T-cell (primary cell): ENCODE data around the gene PITX3. TPM values are rescaled to one million over a fixed set of nuclear protein-coding genes. Genes with fewer than 3 reads are reported as not detected.

Source experiments
- ATAC-seq, 4 experiments: fragments of 200-7000 bp in 3 of 4; fragments of 150-1000 bp in 1 of 4; cut with Tn5 transposase; replicated peaks in 1 of 4; 1 replicate in 3 of 4; 2 replicates in 1 of 4; pipeline ENCODE4 v1.10.0; 2021; ENCODE audit warnings: moderate library complexity in 3 of 4, mild to moderate bottlenecking in 2 of 4, moderate number of reproducible peaks in 1 of 4
- CTCF ChIA-PET, 2 donors: fragments of 300-600 bp; sonication (Branson Sonifier 250); formaldehyde crosslinking; loops; one replicate each; lab custom pipeline; 2022; ENCODE audit warnings: antibody characterized with exemption in 2 of 2; lab: Charles Lee
- POLR2A ChIA-PET, 2 donors: fragments of 300-600 bp; sonication (Branson Sonifier 250); formaldehyde crosslinking; loops; one replicate each; lab custom pipeline; 2022; ENCODE audit warnings: antibody characterized with exemption in 2 of 2; lab: Charles Lee
- DNase-seq, 35 experiments: peaks; one replicate each; pipeline versions ENCODE4 v3.0.0 to v3.0.0-alpha.2; 2013 to 2023
- H3K27ac ChIP-seq: one replicate; pipeline ENCODE4 v1.5.1; 2013; ENCODE audit warnings: low read length
- H3K27me3 ChIP-seq, 2 experiments: replicated peaks in 1 of 2; 1 replicate in 1 of 2; 2 replicates in 1 of 2; pipeline versions ENCODE4 v1.6.1 to v1.7.0; 2013; ENCODE audit warnings: low read length in 1 of 2, mixed read lengths in 1 of 2; ENCODE audit not compliant: control insufficient read depth in 2 of 2, insufficient read depth in 2 of 2; ENCODE audit errors: extremely low read depth in 1 of 2
- H3K36me3 ChIP-seq, 2 donors: 1 replicate in 1 of 2; 2 replicates in 1 of 2; pipeline versions ENCODE4 v1.6.1 to v1.7.0; 2013; ENCODE audit warnings: low read length in 1 of 2; ENCODE audit not compliant: control insufficient read depth in 2 of 2, insufficient read depth in 1 of 2; ENCODE audit errors: extremely low read depth in 1 of 2
- H3K4me1 ChIP-seq, 2 experiments: 1 replicate in 1 of 2; 2 replicates in 1 of 2; pipeline versions ENCODE4 v1.6.1 to v1.7.0; 2013; ENCODE audit warnings: low read length in 2 of 2, mixed read lengths in 1 of 2; ENCODE audit not compliant: insufficient read depth in 2 of 2, control insufficient read depth in 1 of 2; ENCODE audit errors: extremely low read depth in 1 of 2
- H3K4me3 ChIP-seq, 2 donors: 1 replicate in 1 of 2; 2 replicates in 1 of 2; pipeline versions ENCODE4 v1.5.1 to v1.7.0; 2013; ENCODE audit warnings: mild to moderate bottlenecking in 2 of 2, low read length in 1 of 2, moderate library complexity in 1 of 2; ENCODE audit not compliant: control insufficient read depth in 1 of 2; ENCODE audit errors: extremely low read depth in 1 of 2
- H3K9me3 ChIP-seq: 2 replicates; pipeline ENCODE4 v1.7.0; 2013
- H3K27ac Mint-ChIP-seq, 2 donors: one replicate each; pipeline ENCODE4 v1.8.0; 2020 to 2021; ENCODE audit warnings: mild to moderate bottlenecking in 2 of 2, mixed read lengths in 2 of 2
- H3K27me3 Mint-ChIP-seq, 2 donors: one replicate each; pipeline ENCODE4 v1.8.0; 2021 to 2022; ENCODE audit warnings: mixed read lengths in 2 of 2
- H3K36me3 Mint-ChIP-seq: one replicate; pipeline ENCODE4 v1.8.0; 2021; ENCODE audit warnings: mixed read lengths
- H3K4me1 Mint-ChIP-seq, 3 donors: one replicate each; pipeline ENCODE4 v1.8.0; 2020 to 2022; ENCODE audit warnings: mixed read lengths in 3 of 3, mild to moderate bottlenecking in 1 of 3
- H3K4me3 Mint-ChIP-seq, 3 donors: one replicate each; pipeline ENCODE4 v1.8.0; 2020 to 2022; ENCODE audit warnings: mild to moderate bottlenecking in 3 of 3, mixed read lengths in 3 of 3, moderate library complexity in 3 of 3
- H3K9me3 Mint-ChIP-seq, 3 donors: one replicate each; pipeline ENCODE4 v1.8.0; 2020 to 2022; ENCODE audit warnings: mixed read lengths in 3 of 3
- WGBS: methylation state at CpG from one replicate; pipeline ENCODE4 v1.1.5; 2013; ENCODE audit warnings: missing lambda C conversion rate; ENCODE audit not compliant: insufficient coverage; 5-methylcytosine and 5-hydroxymethylcytosine counted together
- total RNA-seq, 35 experiments: library from RNA in 6 of 35; stranded (reverse) in 6 of 35; fragments of 120-200 nt in 1 of 35; gene quantifications; one replicate each; pipeline versions ENCODE4 v1.2.1 to v1.2.4 and lab custom pipeline; 2013 to 2026

The PITX3 gene
- total RNA-seq, 5 donors from 2014 or later (not counting 1 experiment from before 2014, with no cell fraction given) = not detected

GRCh38 chr10:102243309-102243708 lies 2.0 kb upstream of the PITX3 start:
- Mint-ChIP-seq H3K4me3 (peak overlapping the region in 2 of 3 donors; percentile 18 to 49), H3K9me3 (no peaks in the 10 kb centered on the region), H3K27me3 (peaks cover 17 to 27% of the 10 kb centered on the region in 2 donors), H3K36me3 (peaks cover 5% of the 10 kb centered on the region), H3K27ac (no peak overlapping the region), H3K4me1 (peaks cover 47 to 55% (median 54%) of the 10 kb centered on the region in 3 donors)
- POLR2A ChIA-PET = no interaction called here
- Histone ChIP-seq H3K4me3 (no peak overlapping the region), H3K4me1 (peaks cover 28 to 42% of the 10 kb centered on the region in 2 experiments), H3K36me3 (no peaks in the 10 kb centered on the region), H3K27ac (no peak overlapping the region), H3K27me3 (peaks cover 7 to 36% of the 10 kb centered on the region in 2 experiments), H3K9me3 (no peaks in the 10 kb centered on the region)
- no peak for ATAC-seq
- DNase-seq = no peak
- CTCF ChIA-PET = no interaction called here
- WGBS = 100% methylated on average over 1 of the region's 2 CpGs

- no peak for DNase-seq
- H3K4me1 ChIP-seq = peaks cover 21 to 38% of the 10 kb centered on the region in 2 experiments
- peaks cover 8 to 38% of the 10 kb centered on the region in 2 experiments for H3K27me3 ChIP-seq
- H3K27ac Mint-ChIP-seq = peak overlapping the region in 1 of 2 donors; percentile 65
- H3K36me3 ChIP-seq = no peaks in the 10 kb centered on the region
- ChIA-PET POLR2A (no interaction called here), CTCF (interaction anchor here in 1 of 2 donors (0.7 to 1.3 kb wide), 2 partner anchors 12 to 157 kb away, joined by 3 read pairs; no protein-coding TSS in a partner anchor)
- H3K4me3 ChIP-seq = peak overlapping the region; percentile 44 to 81
- no peak for ATAC-seq
- H3K27me3 Mint-ChIP-seq = peaks cover 17 to 27% of the 10 kb centered on the region in 2 donors
- no peaks in the 10 kb centered on the region for H3K9me3 Mint-ChIP-seq
- peak overlapping the region; percentile 68 to 83 (median 79) for H3K4me3 Mint-ChIP-seq
- WGBS = 56% methylated on average over 5 of the region's 7 CpGs
- no peaks in the 10 kb centered on the region for H3K36me3 Mint-ChIP-seq
- peaks cover 35 to 43% (median 42%) of the 10 kb centered on the region in 3 donors for H3K4me1 Mint-ChIP-seq
- no peak overlapping the region for H3K27ac ChIP-seq
- H3K9me3 ChIP-seq = no peaks in the 10 kb centered on the region
These were observed 790 bp upstream of the PITX3 start for GRCh38 chr10:102242118-102242485.

- Mint-ChIP-seq H3K4me1 (peaks cover 25 to 32% (median 32%) of the 10 kb centered on the region in 3 donors), H3K4me3 (peak overlapping the region; percentile 52 to 83 (median 55)), H3K27me3 (peaks cover 18 to 31% of the 10 kb centered on the region in 2 donors), H3K9me3 (no peaks in the 10 kb centered on the region), H3K27ac (no peak overlapping the region), H3K36me3 (no peaks in the 10 kb centered on the region)
- CTCF ChIA-PET = interaction anchor here in 1 of 2 donors (0.9 to 1.3 kb wide), 2 partner anchors 158 to 472 kb away, joined by 3 to 5 read pairs; no protein-coding TSS in a partner anchor
- no peak overlapping the region for H3K27ac ChIP-seq
- peak overlapping the region; percentile 44 to 81 for H3K4me3 ChIP-seq
- H3K36me3 ChIP-seq = no peaks in the 10 kb centered on the region
- H3K9me3 ChIP-seq = no peaks in the 10 kb centered on the region
- H3K27me3 ChIP-seq = peaks cover 12 to 41% of the 10 kb centered on the region in 2 experiments
- 8% methylated on average over 20 of the region's 20 CpGs for WGBS
- DNase-seq (peak in 2 of 35 experiments; percentile 11 to 27), ATAC-seq (no peak)
- POLR2A ChIA-PET = interaction anchor here in 1 of 2 donors (0.5 kb wide), 1 partner anchor 73 kb away, joined by 3 read pairs; no protein-coding TSS in a partner anchor
- H3K4me1 ChIP-seq = peaks cover 11 to 29% of the 10 kb centered on the region in 2 experiments
These were observed 274 bp downstream of the PITX3 start for GRCh38 chr10:102241032-102241443.

GRCh38 chr10:102240467-102241031 lies 763 bp downstream of the PITX3 start:
- peaks cover 9 to 28% of the 10 kb centered on the region in 2 experiments for H3K4me1 ChIP-seq
- 46% methylated on average over 32 of the region's 39 CpGs for WGBS
- no peak for ATAC-seq
- no peaks in the 10 kb centered on the region for H3K36me3 ChIP-seq
- H3K27me3 ChIP-seq = peaks cover 12 to 43% of the 10 kb centered on the region in 2 experiments
- no peak for DNase-seq
- H3K27ac Mint-ChIP-seq = no peak overlapping the region
- no peaks in the 10 kb centered on the region for H3K9me3 ChIP-seq
- CTCF ChIA-PET = interaction anchor here in 1 of 2 donors (1.3 kb wide), 1 partner anchor 158 kb away, joined by 3 read pairs; no protein-coding TSS in a partner anchor
- no peak overlapping the region for H3K27ac ChIP-seq
- peaks cover 23 to 30% (median 29%) of the 10 kb centered on the region in 3 donors for H3K4me1 Mint-ChIP-seq
- H3K4me3 Mint-ChIP-seq = peak overlapping the region; percentile 23 to 55 (median 52)
- H3K4me3 ChIP-seq = no peak overlapping the region
- no peaks in the 10 kb centered on the region for H3K9me3 Mint-ChIP-seq
- POLR2A ChIA-PET = interaction anchor here in 1 of 2 donors (0.5 to 0.6 kb wide), 2 partner anchors 73 to 157 kb away, joined by 3 to 4 read pairs; no protein-coding TSS in a partner anchor
- no peaks in the 10 kb centered on the region for H3K36me3 Mint-ChIP-seq
- peaks cover 23 to 35% of the 10 kb centered on the region in 2 donors for H3K27me3 Mint-ChIP-seq

DNA sequence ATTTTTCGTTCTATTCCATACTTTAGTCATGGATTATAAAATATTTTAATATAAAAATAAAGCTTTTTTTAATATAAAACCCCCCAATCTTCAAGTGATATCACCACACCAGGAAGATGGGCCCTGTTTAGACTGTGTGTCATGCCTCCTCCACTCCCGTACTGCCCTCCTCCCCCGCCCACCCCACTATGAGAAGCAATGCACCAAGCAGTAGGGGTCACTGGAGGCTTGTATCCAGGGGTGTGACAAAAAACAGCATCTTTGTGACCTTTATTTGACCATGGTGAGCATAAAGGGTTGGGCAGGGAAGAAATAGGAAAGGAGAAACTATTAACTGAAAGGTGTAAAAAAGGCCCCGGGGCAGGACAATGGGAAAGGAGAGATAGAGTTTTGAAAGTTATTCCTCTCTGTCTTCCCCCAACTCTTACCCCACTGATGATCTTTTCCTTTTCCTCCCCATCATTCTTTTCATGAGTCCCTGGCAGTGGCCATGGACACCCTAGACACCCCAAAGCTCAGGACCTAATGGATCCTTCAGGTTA lies 3.5 kb downstream of the PITX3 start:
- H3K36me3 ChIP-seq = no peaks in the 10 kb centered on the region
- H3K9me3 ChIP-seq = no peaks in the 10 kb centered on the region
- Mint-ChIP-seq H3K27me3 (peaks cover 28 to 41% of the 10 kb centered on the region in 2 donors), H3K36me3 (no peaks in the 10 kb centered on the region), H3K27ac (no peak overlapping the region), H3K9me3 (no peaks in the 10 kb centered on the region), H3K4me3 (no peak overlapping the region), H3K4me1 (peaks cover 16 to 20% (median 18%) of the 10 kb centered on the region in 3 donors)
- CTCF ChIA-PET = interaction anchor here (0.6 to 1.2 kb wide), 2 partner anchors 15 to 71 kb away, joined by 3 read pairs; no protein-coding TSS in a partner anchor
- no CpG with 5 or more reads among the region's 4 CpGs for WGBS
- no peak overlapping the region for H3K27ac ChIP-seq
- ATAC-seq = no peak
- H3K4me3 ChIP-seq = no peak overlapping the region
- DNase-seq = no peak
- peaks cover 9 to 21% of the 10 kb centered on the region in 2 experiments for H3K4me1 ChIP-seq
- peaks cover 13 to 50% of the 10 kb centered on the region in 2 experiments for H3K27me3 ChIP-seq
- POLR2A ChIA-PET = interaction anchor here (0.6 kb wide), 2 partner anchors 10 to 441 kb away, joined by 3 to 5 read pairs; no protein-coding TSS in a partner anchor

DNA sequence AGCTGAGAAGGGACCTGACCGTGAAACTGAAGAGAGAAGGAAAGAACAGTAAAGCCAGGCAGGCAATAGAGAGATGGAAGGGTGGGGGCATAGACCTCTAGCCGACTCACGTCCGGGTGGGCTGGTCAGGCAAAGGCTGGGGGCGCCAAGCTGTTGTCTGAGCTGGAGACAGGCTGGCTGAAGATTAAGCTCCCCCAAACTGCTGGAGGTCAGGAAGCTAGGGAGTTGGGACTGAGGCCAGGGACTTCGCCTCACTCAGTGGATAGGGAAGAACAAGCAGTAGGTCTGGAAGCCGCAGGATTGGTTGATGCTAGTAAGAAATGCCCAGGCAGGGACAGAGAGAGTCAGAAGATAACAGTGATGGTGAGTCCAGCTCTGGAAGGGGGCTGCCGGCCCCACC lies 5.3 kb downstream of the PITX3 start:
- Histone ChIP-seq H3K27me3 (peaks cover 13 to 50% of the 10 kb centered on the region in 2 experiments), H3K4me3 (no peak overlapping the region), H3K4me1 (peaks cover 3 to 18% of the 10 kb centered on the region in 2 experiments), H3K27ac (no peak overlapping the region), H3K9me3 (no peaks in the 10 kb centered on the region), H3K36me3 (no peaks in the 10 kb centered on the region)
- CTCF ChIA-PET = no interaction called here
- no peak for DNase-seq
- Mint-ChIP-seq H3K27ac (no peak overlapping the region), H3K27me3 (peaks cover 27 to 31% of the 10 kb centered on the region in 2 donors), H3K4me3 (no peak overlapping the region), H3K4me1 (peaks cover 6 to 13% (median 9%) of the 10 kb centered on the region in 3 donors), H3K36me3 (no peaks in the 10 kb centered on the region), H3K9me3 (no peaks in the 10 kb centered on the region)
- POLR2A ChIA-PET = interaction anchor here in 1 of 2 donors (0.6 kb wide), 1 partner anchor 426 kb away, joined by 3 read pairs; no protein-coding TSS in a partner anchor
- 76% methylated on average over 7 of the region's 8 CpGs for WGBS
- ATAC-seq = no peak
